Melanocyte of skin (primary cell): Measurements from ENCODE around the gene C16orf89. TPM values are rescaled to one million over a fixed set of nuclear protein-coding genes. Genes with fewer than 3 reads are reported as not detected.

Experiments used
- total RNA-seq, 2 donors: library from RNA; depleted of rRNA; stranded (reverse); fragments of >200 nt; gene quantifications; 2 replicates each; pipeline ENCODE4 v1.2.3, GENCODE V29; 2012

C16orf89 gene, protein sequence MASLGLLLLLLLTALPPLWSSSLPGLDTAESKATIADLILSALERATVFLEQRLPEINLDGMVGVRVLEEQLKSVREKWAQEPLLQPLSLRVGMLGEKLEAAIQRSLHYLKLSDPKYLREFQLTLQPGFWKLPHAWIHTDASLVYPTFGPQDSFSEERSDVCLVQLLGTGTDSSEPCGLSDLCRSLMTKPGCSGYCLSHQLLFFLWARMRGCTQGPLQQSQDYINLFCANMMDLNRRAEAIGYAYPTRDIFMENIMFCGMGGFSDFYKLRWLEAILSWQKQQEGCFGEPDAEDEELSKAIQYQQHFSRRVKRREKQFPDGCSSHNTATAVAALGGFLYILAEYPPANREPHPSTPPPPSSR
- total RNA-seq, result not detected

DNA sequence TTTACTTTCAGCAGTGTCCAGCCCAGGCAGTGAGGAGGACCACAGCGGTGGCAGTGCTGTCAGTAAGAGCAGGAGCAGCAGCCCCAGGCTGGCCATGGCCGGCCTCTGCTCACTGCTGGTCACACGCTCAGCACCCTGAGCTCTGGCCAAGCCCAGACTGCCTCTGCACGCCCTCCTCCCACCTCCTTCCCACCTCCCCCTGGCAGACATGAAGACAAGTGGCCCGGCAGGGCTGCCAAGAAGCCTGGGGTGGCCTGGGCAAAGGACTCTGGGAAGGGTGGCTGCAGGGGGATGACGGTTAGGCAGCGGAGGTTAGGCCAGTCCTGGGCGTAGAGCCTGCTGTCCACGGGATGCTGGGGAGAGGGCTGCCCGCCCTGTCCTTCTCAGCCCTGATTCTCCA, at the start of gene C16orf89:
C16orf89 (minus strand) TSS at position 144 of the 400 bp plus-strand sequence; CDS start at position 96, 48 bp downstream.

DNA sequence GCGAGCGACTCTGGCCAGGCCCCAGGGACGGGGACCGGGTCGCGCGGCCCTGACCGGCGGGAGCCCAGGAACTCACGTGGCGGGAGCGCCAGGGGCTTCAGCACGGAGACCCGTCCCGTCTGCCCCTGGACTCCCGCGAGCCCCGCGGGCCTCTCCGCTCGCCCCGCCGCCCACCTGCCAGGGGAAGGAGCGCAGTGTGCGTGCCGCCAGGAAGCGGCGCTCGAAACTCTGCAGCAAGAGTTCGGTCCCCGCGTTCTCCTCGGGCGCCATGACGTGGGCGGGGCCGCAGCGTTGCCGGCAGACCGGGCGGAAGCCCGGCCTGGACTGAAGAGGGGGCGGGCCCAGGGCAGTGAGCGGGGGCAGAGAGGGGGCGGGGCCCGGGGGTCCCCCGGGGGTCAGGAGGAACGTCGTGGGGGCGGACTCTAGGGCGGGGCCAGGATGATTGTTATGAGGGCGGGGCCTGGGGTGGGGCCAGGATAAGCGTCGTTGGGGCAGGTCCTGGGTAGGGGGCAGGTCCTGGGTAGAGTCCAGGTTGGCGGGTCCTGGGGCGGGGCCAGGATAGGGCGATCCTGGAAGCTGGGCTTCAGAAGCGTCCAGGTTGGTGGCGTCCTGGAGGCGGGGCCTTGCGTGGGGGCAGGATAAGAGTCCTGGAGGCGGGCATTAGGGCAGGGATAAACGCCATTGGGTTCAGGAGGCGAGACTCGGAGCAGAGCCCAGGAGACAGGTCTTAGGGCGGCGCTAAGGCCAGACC, 31.9 kb upstream of the C16orf89 start, which contains the start of gene EEF2KMT:
EEF2KMT (minus strand) TSS at position 326 of the 751 bp plus-strand sequence; CDS start at position 270, 56 bp downstream.

DNA sequence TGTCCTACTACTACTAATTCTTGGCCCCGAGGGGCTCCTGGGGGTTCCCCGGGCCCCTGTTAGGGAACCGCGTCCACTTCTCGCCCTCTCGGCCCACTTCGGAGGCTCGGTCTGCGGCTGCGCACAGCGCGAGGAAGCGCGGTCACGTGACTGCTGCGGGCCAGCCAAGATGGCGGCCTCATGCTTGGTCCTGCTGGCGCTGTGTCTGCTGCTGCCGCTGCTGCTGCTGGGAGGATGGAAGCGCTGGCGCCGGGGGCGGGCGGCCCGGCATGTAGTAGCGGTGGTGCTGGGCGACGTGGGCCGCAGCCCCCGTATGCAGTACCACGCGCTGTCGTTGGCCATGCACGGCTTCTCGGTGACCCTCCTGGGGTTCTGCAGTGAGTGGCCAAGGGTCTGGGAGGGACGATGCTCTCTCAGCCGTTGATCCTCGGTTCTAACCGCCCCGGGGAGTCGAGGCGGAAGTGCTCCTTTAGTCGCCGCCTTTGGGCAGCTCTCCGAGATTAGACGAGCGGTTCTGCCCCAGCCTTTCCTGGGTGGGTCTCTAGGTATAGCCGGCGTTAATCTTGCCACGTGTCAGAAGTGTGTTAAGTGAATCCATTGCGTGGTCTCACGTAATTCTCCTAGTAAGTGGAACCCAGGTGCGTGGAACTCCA, 6.1 kb upstream of the C16orf89 start, which contains the start of gene ALG1:
ALG1 (plus strand) TSS at position 163 of the 653 bp plus-strand sequence; CDS start at position 170, 7 bp downstream.

DNA sequence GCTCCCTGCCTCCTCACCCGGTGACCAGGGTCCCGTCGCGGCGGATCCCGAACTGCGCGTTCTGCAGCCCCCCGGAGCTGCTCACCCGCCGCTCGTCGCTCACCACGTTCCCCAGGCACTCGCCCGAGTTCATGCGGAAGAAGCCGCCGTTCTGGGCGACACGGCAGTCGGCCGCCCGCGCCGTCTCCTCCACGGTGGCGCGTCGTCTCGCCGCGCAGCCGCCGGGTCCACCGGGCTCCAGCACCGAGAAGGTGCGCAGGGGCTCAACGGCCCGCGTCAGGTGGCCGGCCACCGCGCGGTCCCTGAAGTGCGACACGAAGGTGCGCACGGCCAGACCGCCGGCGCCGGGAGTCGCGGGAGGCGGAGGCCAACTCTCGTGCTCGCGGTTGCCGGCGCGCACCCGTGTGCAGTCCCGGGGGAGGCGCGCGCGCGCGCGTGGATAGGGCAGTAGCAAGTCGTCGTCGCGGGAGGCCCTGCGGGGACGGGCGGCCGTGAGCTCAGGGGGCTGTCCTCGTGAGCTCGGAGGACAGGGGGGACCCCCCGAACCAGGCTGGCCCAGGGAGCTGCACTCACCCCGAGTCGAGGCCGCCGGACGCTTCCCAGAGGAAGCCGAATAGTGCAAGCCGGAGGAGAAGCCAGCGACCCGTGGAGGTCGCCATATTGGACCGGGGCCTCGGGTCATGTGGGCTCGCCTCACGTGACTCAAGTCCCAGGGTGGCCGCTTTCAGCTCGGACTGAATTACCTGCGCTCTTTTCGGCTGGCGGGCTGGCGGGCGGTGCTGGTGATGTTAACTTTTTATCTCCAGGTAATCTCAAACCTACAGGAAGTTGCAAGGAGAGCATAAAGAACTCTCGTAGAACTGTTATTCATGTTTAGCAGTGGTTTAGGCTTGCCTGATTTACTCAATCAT, 32.2 kb downstream of the C16orf89 start, which contains the start of gene NAGPA:
NAGPA (minus strand) TSS at position 680 of the 911 bp plus-strand sequence; CDS start at position 659, 21 bp downstream.

Other genes starting within 250 kb of the C16orf89 start
- gene GLYR1, start 218.7 kb downstream of the C16orf89 start, total RNA-seq, result 10 to 100 TPM; 39.6 to 48.6 TPM
- 10 to 100 TPM; 26.6 to 29.9 TPM for gene UBN1, start 218.5 kb downstream of the C16orf89 start, total RNA-seq
- under 1 TPM; under 0.01 to 0.33 TPM for gene PPL, start 128.8 kb downstream of the C16orf89 start, total RNA-seq
- under 1 TPM in 1 of 2 donors, not detected in 1; 0.34 TPM for gene SEC14L5, start 107.6 kb downstream of the C16orf89 start, total RNA-seq
- gene NAGPA, start 32.0 kb downstream of the C16orf89 start, total RNA-seq, result 10 to 100 TPM; 23.3 to 35.8 TPM
- gene ALG1, start 5.9 kb upstream of the C16orf89 start, total RNA-seq, result 10 to 100 TPM; 45.3 to 47.1 TPM
- gene EEF2KMT, start 31.8 kb upstream of the C16orf89 start, total RNA-seq, result 10 to 100 TPM; 11.0 to 18.3 TPM